ENCODE measurements around the gene MAEA.
"Not testable (repeated sequence)": the region's sequence is repeated elsewhere in the genome, so short reads cannot be mapped to it uniquely, and the experiment has no call there.

- TF ChIP-seq SIN3A (conservative IDR thresholded peaks at IDR 0.05 in 1 of 2, IDR thresholded peaks at IDR 0.05 in 1 of 2; ENCODE audit: low read depth in 1 of 2, low read length in 2 of 2); POLR2A (IDR thresholded peaks at IDR 0.05; ENCODE audit: control extremely low read depth in 1 of 2, low read depth in 2 of 2, low read length in 2 of 2); EZH2 (IDR thresholded peaks at IDR 0.05; ENCODE audit: low read depth, low read length, severe bottlenecking); RNF2 (IDR thresholded peaks at IDR 0.05; ENCODE audit: borderline replicate concordance, low read depth, low read length, missing control alignments, poor library complexity, severe bottlenecking); ATF2 (IDR thresholded peaks at IDR 0.05; ENCODE audit: low read length); CEBPB (IDR thresholded peaks at IDR 0.05; ENCODE audit: low read depth, low read length); CTCF (IDR thresholded peaks at IDR 0.05; ENCODE audit: control extremely low read depth in 1 of 3, insufficient read depth in 1 of 3, low read depth in 1 of 3, low read length in 3 of 3); USF2 (IDR thresholded peaks at IDR 0.05; ENCODE audit: low read length); RFX5 (IDR thresholded peaks at IDR 0.05; ENCODE audit: borderline replicate concordance, low read depth, low read length); YY1 (IDR thresholded peaks at IDR 0.05; ENCODE audit: low read depth, low read length); EP300 (IDR thresholded peaks at IDR 0.05; ENCODE audit: borderline replicate concordance in 1 of 2, low read depth in 2 of 2, low read length in 2 of 2): not testable (repeated sequence)
Observed at GRCh38 chr4:1372576-1372975, 82.9 kb downstream of the MAEA start.

Measured in H1 (cell line).